HepG2 (cell line): ENCODE measurements around the gene OTUB2. TPM values are rescaled to one million over a fixed set of nuclear protein-coding genes. Genes with fewer than 3 reads are reported as not detected.
A peak's percentile ranks its signal among the peaks of the same experiment; 100 is the strongest.

Experiments used
- ATAC-seq: fragments of 200-7000 bp; cut with Tn5 transposase; 3 replicates; pipeline ENCODE4 v1.9.1; 2020; ENCODE audit warnings: mild to moderate bottlenecking, moderate library complexity
- BruUV-seq: library from RNA; stranded (reverse); fragments of 400-500 nt; replicated peaks from 2 replicates; lab custom pipeline; 2021; lab: Mats Ljungman, UMichigan
- CTCF ChIA-PET: fragments of 300-600 bp; formaldehyde crosslinking; extraction: SDS; loops from one replicate; lab custom pipeline; 2021; ENCODE audit warnings: low total read pairs, inconsistent platforms, low intra/inter-chr PET ratio; lab: Yijun Ruan, JAX
- POLR2A ChIA-PET: fragments of 350-600 bp; sonication (Branson Sonifier 250); formaldehyde crosslinking; loops from one replicate; lab custom pipeline; 2020; ENCODE audit warnings: antibody characterized with exemption, inconsistent platforms; lab: Yijun Ruan, JAX
- DNase-seq: peaks from one replicate; pipeline ENCODE4 v3.0.0-alpha.2; 2015; ENCODE audit warnings: low spot score
- FAIRE-seq: peaks from 3 replicates; lab custom pipeline; 2011; peaks lifted over from hg19 to GRCh38; lab: Jason Lieb, UNC
- H2AFZ ChIP-seq: one replicate; pipeline ENCODE4 v1.6.1; 2011; ENCODE audit warnings: low read length, inconsistent platforms
- H3K27ac ChIP-seq: fragments of 300-600 bp; 3 replicates; pipeline ENCODE4 v1.8.0; 2011; ENCODE audit warnings: mixed run types, mild to moderate bottlenecking, mixed read lengths, low read length, inconsistent platforms; ENCODE audit not compliant: insufficient read depth; ENCODE audit errors: extremely low read length
- H3K27me3 ChIP-seq, 2 experiments: fragments of 200-600 bp in 1 of 2; 2 replicates in 1 of 2; 3 replicates in 1 of 2; pipeline versions ENCODE4 v1.6.0 to v1.8.0; 2011; ENCODE audit warnings: low read length in 2 of 2, mild to moderate bottlenecking in 2 of 2, moderate library complexity in 2 of 2, inconsistent platforms in 1 of 2; ENCODE audit not compliant: insufficient read depth in 2 of 2, control insufficient read depth in 1 of 2
- H3K36me3 ChIP-seq, 2 experiments: fragments of 200-600 bp in 1 of 2; replicated peaks in 1 of 2; 2 replicates in 1 of 2; 3 replicates in 1 of 2; pipeline versions ENCODE4 v1.5.1 to v1.8.0; 2011; ENCODE audit warnings: low read length in 2 of 2, inconsistent platforms in 1 of 2; ENCODE audit not compliant: insufficient read depth in 2 of 2, control insufficient read depth in 1 of 2
- H3K4me1 ChIP-seq: 2 replicates; pipeline ENCODE4 v1.5.1; 2012; ENCODE audit warnings: low read length, inconsistent platforms; ENCODE audit not compliant: insufficient read depth
- H3K4me2 ChIP-seq: 2 replicates; pipeline ENCODE4 v1.6.0; 2011; ENCODE audit warnings: low read depth, low read length, inconsistent platforms
- H3K4me3 ChIP-seq, 3 experiments: fragments of 200-600 bp in 1 of 3; sonication (generic), shearing (Covaris generic) in 1 of 3; replicated peaks in 1 of 3; 2 replicates each; pipeline ENCODE4 v1.5.1; 2011 to 2016; ENCODE audit warnings: low read length in 3 of 3, inconsistent platforms in 2 of 3, low read depth in 2 of 3, mild to moderate bottlenecking in 2 of 3, control low read depth in 1 of 3, mixed read lengths in 1 of 3; ENCODE audit not compliant: insufficient read depth in 1 of 3
- H3K79me2 ChIP-seq: one replicate; pipeline ENCODE4 v1.6.1; 2011; ENCODE audit warnings: low read length, inconsistent platforms; ENCODE audit not compliant: insufficient read depth
- H3K9ac ChIP-seq: 2 replicates; pipeline ENCODE4 v1.6.0; 2011; ENCODE audit warnings: mild to moderate bottlenecking, low read depth, low read length, inconsistent platforms; ENCODE audit not compliant: insufficient read depth
- H3K9me3 ChIP-seq: 2 replicates; pipeline ENCODE4 v1.5.1; 2012; ENCODE audit warnings: mild to moderate bottlenecking, low read length
- H4K20me1 ChIP-seq: 2 replicates; pipeline ENCODE4 v1.6.0; 2011; ENCODE audit warnings: inconsistent platforms, mild to moderate bottlenecking, low read length, moderate library complexity; ENCODE audit not compliant: insufficient read depth
- AGO2 ChIP-seq: fragments of 200-400 bp; formaldehyde crosslinking; optimal IDR thresholded peaks from 2 replicates; pipeline ENCODE3; 2017; ENCODE audit warnings: mild to moderate bottlenecking, low read depth, low read length, moderate library complexity
- RBFOX2 ChIP-seq: fragments of 200-400 bp; formaldehyde crosslinking; IDR thresholded peaks from 2 replicates; pipeline ENCODE4 v1.6.1; 2017; ENCODE audit warnings: low read depth, mild to moderate bottlenecking, low read length
- USF2 ChIP-seq, 2 experiments: sonication (generic) in 1 of 2; formaldehyde crosslinking in 1 of 2; IDR thresholded peaks; 2 replicates each; pipeline versions ENCODE4 v1.5.1 to v1.6.1; 2011 to 2020; ENCODE audit warnings: borderline replicate concordance in 1 of 2, low read depth in 1 of 2, low read length in 1 of 2, mild to moderate bottlenecking in 1 of 2, missing genetic modification reagents in 1 of 2, moderate library complexity in 1 of 2
- ZBTB21 ChIP-seq: sonication (generic); formaldehyde crosslinking; IDR thresholded peaks from 2 replicates; pipeline ENCODE4 v1.4.0; 2020; ENCODE audit warnings: missing genetic modification reagents
- ZBTB43 ChIP-seq: sonication (generic); formaldehyde crosslinking; conservative IDR thresholded peaks from 2 replicates; pipeline ENCODE4 v1.4.0; 2020; ENCODE audit warnings: missing genetic modification reagents
- ZKSCAN5 ChIP-seq: sonication (generic); formaldehyde crosslinking; IDR thresholded peaks from 2 replicates; pipeline ENCODE4 v1.5.1; 2020; ENCODE audit warnings: mild to moderate bottlenecking, missing genetic modification reagents
- ZNF605 ChIP-seq: sonication (generic); formaldehyde crosslinking; IDR thresholded peaks from 2 replicates; pipeline ENCODE4 v1.8.0; 2022; ENCODE audit warnings: mild to moderate bottlenecking, missing genetic modification reagents
- ZNF687 ChIP-seq: sonication (generic); formaldehyde crosslinking; IDR thresholded peaks from 2 replicates; pipeline ENCODE4 v1.5.1; 2020; ENCODE audit warnings: mild to moderate bottlenecking, missing genetic modification reagents, moderate library complexity
- WGBS: methylation state at CpG from one replicate; pipeline ENCODE4 v1.1.6; 2017; ENCODE audit warnings: low lambda C conversion rate; 5-methylcytosine and 5-hydroxymethylcytosine counted together
- in situ Hi-C: cut with HindIII; loops from 2 replicates; pipeline ENCODE4 v1.10.0; 2017; ENCODE audit warnings: low pct_unique_long_range_greater_than_20kb; ENCODE audit not compliant: extremely low pct_ligation_motif_present
- intact Hi-C: fragments of 100-400 bp; cut with micrococcal nuclease; formaldehyde crosslinking; loops from one replicate; pipeline ENCODE4 v1.10.0; 2022; ENCODE audit not compliant: unreplicated experiment
- polyA plus RNA-seq, 8 experiments: library from polyadenylated mRNA; depleted of rRNA in 3 of 8; stranded (reverse) in 7 of 8; unstranded in 1 of 8; fragments of >200 nt; fragmentation: Illumina TruSeq in 4 of 8; extraction: Trizol in 4 of 8; gene quantifications; 2 replicates each; pipeline versions ENCODE4 v1.2.1 to v1.2.3, GENCODE V29; 2011 to 2016; ENCODE audit warnings: low read depth in 4 of 8, missing spikeins in 1 of 8, mixed read lengths in 1 of 8; ENCODE audit not compliant: insufficient read depth in 1 of 8
- total RNA-seq, 5 experiments: library from RNA; depleted of rRNA; stranded (reverse); fragments of >200 nt; fragmentation: Illumina TruSeq; extraction: Trizol; gene quantifications; 2 replicates each; pipeline ENCODE4 v1.2.3, GENCODE V29; 2016; ENCODE audit warnings: low read depth in 1 of 5

OTUB2 gene
- total and polyA plus RNA-seq, 2 of the 13 experiments (the other 11 are each of a cell fraction or from before 2014, with no cell fraction given): 2.2 to 2.4 TPM

- H4K20me1 ChIP-seq: no peaks in the 10 kb centered on the region
- TF ChIP-seq ZBTB43 (CRISPR knock-in tag) (no peak), ZKSCAN5 (CRISPR knock-in tag) (no peak), AGO2 (peak; percentile 64)
- H3K4me3 ChIP-seq: no peak overlapping the region
- ATAC-seq: no peak
- H3K4me1 ChIP-seq: peaks cover 62% of the 10 kb centered on the region
- intact Hi-C loops (no loop called here), in situ Hi-C loops (no loop called here)
- no peak overlapping the region for H3K9ac ChIP-seq
- CTCF ChIA-PET: no interaction called here
- DNase-seq: no peak
- H3K36me3 ChIP-seq: peaks cover 4 to 20% of the 10 kb centered on the region in 2 experiments
- no peak for FAIRE-seq
- POLR2A ChIA-PET: no interaction called here
- no peaks in the 10 kb centered on the region for H3K27me3 ChIP-seq
- H3K9me3 ChIP-seq: no peaks in the 10 kb centered on the region
- H3K79me2 ChIP-seq: no peaks in the 10 kb centered on the region
- no peak overlapping the region for H3K4me2 ChIP-seq
- BruUV-seq: no TSS peak
- WGBS: 98% methylated on average over 12 of the region's 13 CpGs
- no peak overlapping the region for H2AFZ ChIP-seq
- no peak overlapping the region for H3K27ac ChIP-seq
These were observed 17.1 kb downstream of the OTUB2 start for GRCh38 chr14:94043111-94043755.

GRCh38 chr14:94043756-94044475, 17.8 kb downstream of the OTUB2 start:
- no peaks in the 10 kb centered on the region for H3K9me3 ChIP-seq
- H3K9ac ChIP-seq: no peak overlapping the region
- BruUV-seq: no TSS peak
- H3K4me1 ChIP-seq: peaks cover 57% of the 10 kb centered on the region
- FAIRE-seq: no peak
- in situ Hi-C loops: no loop called here
- no peaks in the 10 kb centered on the region for H3K79me2 ChIP-seq
- H3K27ac ChIP-seq: no peak overlapping the region
- WGBS: 89% methylated on average over 9 of the region's 14 CpGs
- DNase-seq: no peak
- no peak overlapping the region for H2AFZ ChIP-seq
- ChIA-PET CTCF (no interaction called here), POLR2A (no interaction called here)
- intact Hi-C loops: no loop called here
- no peaks in the 10 kb centered on the region for H4K20me1 ChIP-seq
- no peak for ATAC-seq
- no peaks in the 10 kb centered on the region for H3K27me3 ChIP-seq
- no peak overlapping the region for H3K4me2 ChIP-seq
- H3K4me3 ChIP-seq: no peak overlapping the region
- peaks cover 10 to 27% of the 10 kb centered on the region in 2 experiments for H3K36me3 ChIP-seq
- TF ChIP-seq ZBTB21 (CRISPR knock-in tag) (no peak), RBFOX2 (no peak), ZNF687 (CRISPR knock-in tag) (no peak), USF2 (IDR thresholded peaks at IDR 0.05; ENCODE audit: low read depth, low read length) (no peak), USF2 (CRISPR knock-in tag; IDR thresholded peaks at IDR 0.05; ENCODE audit: borderline replicate concordance) (no peak), ZNF605 (CRISPR knock-in tag) (no peak)
